ENCODE measurements around the gene THSD4.
"Not testable (repeated sequence)": the region's sequence is repeated elsewhere in the genome, so short reads cannot be mapped to it uniquely, and the experiment has no call there.

Gene THSD4

DNA sequence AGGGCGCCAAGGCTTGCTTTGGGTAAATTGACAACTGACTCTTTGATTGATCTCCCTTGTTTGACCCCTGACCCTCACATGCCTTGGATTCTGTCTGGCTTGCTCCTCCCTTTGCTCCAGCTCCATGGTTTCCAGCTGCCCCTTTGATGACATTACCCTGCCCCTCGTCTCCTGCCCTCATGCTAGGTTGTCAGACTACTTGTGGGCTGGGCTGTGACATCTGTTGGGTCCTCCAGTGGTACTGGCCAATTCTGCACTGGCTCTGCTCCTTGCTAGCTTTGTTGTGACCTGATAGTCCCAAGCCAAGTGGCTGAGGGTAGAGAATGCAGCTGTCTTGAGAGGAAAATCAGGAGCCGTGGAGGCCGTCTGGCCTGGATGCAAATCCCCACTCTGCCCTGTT, 6.2 kb downstream of the THSD4 start:
- H3K36me3 Mint-ChIP-seq = no peaks in the 10 kb centered on the region
- H3K4me1 Mint-ChIP-seq = peaks cover 2% of the 10 kb centered on the region
- H3K9me3 Mint-ChIP-seq = no peaks in the 10 kb centered on the region
- no peak overlapping the region for H3K4me3 Mint-ChIP-seq
- DNase-seq = no peak
- CTCF ChIA-PET = no interaction called here
- no peak overlapping the region for H3K27ac Mint-ChIP-seq
- peaks cover 38% of the 10 kb centered on the region for H3K27me3 Mint-ChIP-seq

DNA sequence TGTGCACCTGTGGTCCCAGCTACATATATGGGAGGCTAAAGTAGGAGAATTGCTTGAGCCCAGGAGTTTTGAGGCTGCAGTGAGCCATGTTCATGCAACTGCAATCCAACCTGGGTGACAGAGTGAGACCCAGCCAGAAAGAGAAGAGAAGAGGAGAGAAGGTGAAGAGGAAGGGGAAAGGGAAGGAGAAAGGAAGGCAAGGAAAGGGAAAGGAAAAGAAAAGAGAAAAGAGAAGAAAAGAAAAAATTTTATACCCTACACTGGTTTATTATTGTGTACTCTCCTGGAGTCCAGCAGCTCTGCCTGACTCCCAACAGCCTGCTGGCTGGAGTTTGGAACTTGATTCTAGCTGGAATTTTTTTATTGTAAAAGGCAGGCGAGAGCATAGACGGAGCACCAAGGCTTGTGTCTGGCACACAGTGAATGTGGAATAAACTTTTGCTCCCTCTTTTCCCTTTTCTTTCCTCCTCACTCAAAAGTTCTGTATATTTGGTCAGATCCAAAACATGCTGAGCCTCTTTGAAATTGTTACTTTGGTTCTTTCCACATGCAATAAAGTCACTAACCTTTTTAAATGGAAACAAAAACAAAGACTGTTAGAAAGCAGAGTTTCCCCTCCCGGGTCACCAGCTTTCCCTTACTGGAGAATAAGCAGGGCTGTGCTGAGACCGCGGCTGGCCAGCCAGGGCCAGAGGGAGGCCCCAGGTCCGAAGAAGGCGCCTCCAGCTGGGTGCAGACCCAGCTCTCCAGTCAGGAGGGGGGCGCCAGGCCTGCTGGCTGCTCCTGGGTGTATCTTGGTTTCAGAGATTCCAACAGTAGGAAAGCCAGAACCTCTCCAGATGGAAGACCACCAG, 9.9 kb downstream of the THSD4 start:
- DNase-seq = no peak
- Mint-ChIP-seq H3K4me3 (no peak overlapping the region), H3K27me3 (peaks cover 9% of the 10 kb centered on the region), H3K4me1 (no peaks in the 10 kb centered on the region), H3K27ac (no peak overlapping the region), H3K36me3 (no peaks in the 10 kb centered on the region), H3K9me3 (no peaks in the 10 kb centered on the region)
- CTCF ChIA-PET = no interaction called here

DNA sequence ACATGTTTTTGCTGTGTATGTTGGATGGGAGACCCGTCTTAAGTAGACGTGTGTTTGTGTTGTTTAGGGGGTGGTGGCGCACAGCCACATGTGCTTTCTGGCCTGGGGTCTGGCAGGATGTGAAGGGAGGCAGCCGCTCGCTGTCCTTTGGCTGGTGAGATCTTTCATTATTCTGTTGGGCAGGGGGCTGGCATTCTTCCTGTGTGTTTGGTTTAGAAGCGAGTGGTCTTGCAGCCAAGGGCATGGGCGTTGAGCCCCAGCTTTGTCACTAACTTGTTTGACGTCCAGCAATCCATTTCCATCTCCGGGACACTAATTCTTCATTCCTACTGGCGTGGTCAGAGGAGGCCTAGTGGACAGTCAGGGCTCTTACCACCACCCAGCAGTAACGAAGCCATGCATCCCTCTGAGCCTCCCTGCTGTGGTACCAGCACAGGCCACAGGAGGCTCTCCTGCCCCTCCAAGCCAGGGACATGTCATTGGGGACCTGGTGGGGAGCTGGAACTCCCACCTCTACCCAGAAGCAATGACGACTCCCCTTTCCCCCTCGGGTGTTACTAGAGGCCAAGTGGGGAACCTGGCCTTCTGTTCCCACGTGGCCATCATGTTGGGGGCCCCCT, 10.7 kb downstream of the THSD4 start:
- CTCF ChIA-PET = no interaction called here
- no peaks in the 10 kb centered on the region for H3K9me3 Mint-ChIP-seq

DNA sequence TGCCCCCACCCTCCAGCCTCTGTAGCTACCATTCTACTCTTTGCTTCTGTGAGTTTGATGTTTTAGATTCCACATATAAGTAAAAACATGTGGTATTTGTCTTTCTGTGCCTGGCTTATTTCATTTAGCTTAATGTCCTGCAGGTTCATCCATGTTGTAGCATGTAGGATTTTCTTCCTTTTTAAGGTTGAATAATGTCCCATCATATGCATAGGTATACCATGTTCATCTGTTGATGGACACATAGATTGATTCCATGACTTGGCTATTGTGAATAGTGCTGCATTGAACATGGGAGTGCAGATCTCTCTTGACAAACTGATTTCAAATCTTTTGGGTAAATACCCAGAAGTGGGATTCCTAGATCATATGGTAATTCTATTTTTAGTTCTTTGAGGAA, 11.8 kb downstream of the THSD4 start:
- Mint-ChIP-seq H3K4me1 (no peaks in the 10 kb centered on the region), H3K27me3 (peaks cover 4% of the 10 kb centered on the region), H3K27ac (no peak overlapping the region), H3K4me3 (no peak overlapping the region), H3K9me3 (no peaks in the 10 kb centered on the region), H3K36me3 (no peaks in the 10 kb centered on the region)
- CTCF ChIA-PET = no interaction called here
- DNase-seq = no peak

More for the DNA sequence above, 10.7 kb downstream of the THSD4 start:
- no peak overlapping the region for H3K27ac Mint-ChIP-seq
- no peaks in the 10 kb centered on the region for H3K4me1 Mint-ChIP-seq
- DNase-seq = no peak
- no peaks in the 10 kb centered on the region for H3K36me3 Mint-ChIP-seq
- H3K27me3 Mint-ChIP-seq = peaks cover 4% of the 10 kb centered on the region
- no peak overlapping the region for H3K4me3 Mint-ChIP-seq

DNA sequence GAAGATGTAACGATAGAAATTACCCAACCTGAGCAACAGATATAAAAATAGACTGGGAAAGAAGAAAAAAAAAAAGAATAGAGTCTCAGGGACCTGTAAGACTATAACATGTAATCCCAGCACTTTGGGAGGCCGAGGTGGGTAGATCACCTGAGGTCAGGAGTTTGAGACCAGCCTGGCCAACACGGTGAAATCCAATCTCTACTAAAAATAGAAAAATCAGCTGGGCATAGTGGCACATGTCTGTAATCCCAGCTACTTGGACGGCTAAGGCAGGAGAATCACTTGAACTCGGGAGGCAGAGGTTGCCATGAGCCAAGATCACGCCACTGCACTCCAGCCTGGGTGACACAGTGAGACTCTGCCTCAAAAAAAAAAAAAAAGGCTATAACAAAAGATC, 12.9 kb downstream of the THSD4 start:
- H3K9me3 Mint-ChIP-seq, H3K4me1 Mint-ChIP-seq, H3K36me3 Mint-ChIP-seq, H3K4me3 Mint-ChIP-seq, H3K27me3 Mint-ChIP-seq, CTCF ChIA-PET, DNase-seq, H3K27ac Mint-ChIP-seq: not testable (repeated sequence)

DNA sequence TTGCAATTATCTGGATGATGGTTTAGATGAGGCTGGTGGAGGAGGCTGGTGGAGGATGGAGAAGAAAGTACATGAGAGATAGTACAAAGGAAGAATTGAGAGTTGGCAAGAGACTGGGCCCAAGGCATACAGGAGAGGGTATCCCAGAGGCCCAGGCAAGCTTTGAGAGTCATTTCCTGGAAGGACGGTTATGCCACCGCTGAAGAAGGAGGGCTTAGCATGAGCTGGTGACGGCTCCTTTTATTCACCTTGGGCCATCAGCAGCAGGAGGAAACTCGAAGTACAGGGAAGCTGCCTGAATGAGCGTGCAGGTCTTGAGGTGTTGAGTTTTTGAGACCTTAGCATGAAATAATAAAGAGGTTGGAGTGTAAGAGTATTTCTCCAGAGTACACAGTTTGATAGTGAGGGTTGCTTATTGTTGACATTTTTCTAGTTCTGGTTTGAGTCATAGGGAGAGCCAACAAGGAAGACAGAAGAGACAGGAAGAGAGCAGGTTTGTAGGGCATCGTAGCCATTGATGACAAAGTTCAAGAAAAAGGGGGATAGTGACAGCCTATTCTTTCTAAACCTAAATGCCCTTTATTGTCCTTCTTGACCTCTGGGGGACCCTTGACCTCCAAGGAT, 13.8 kb downstream of the THSD4 start:
- DNase-seq = no peak
- Mint-ChIP-seq H3K9me3 (no peaks in the 10 kb centered on the region), H3K27ac (no peak overlapping the region), H3K4me1 (no peaks in the 10 kb centered on the region), H3K36me3 (no peaks in the 10 kb centered on the region), H3K4me3 (no peak overlapping the region), H3K27me3 (peaks cover 7% of the 10 kb centered on the region)
- CTCF ChIA-PET = no interaction called here

DNA sequence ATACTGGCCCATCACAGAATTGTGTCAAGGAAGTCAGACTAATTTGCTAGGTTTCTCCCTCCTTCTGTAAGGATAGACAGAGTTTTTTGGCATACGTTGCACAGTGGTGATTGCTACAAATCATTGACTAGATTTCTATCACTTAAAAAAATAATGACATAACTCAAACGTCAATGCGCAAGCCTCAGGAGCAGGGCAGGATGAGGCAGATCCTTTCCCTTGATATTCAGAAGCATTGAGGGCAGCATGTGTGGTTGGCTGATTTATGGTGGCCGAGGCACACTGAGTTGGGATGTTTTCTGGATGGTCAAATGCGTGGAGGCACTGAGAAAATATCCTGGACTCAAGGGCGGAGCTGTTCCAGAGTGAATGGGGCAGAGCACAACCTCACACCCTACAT, 14.4 kb downstream of the THSD4 start:
- Mint-ChIP-seq H3K27ac (no peak overlapping the region), H3K4me1 (no peaks in the 10 kb centered on the region), H3K4me3 (no peak overlapping the region), H3K27me3 (peaks cover 9% of the 10 kb centered on the region), H3K36me3 (no peaks in the 10 kb centered on the region), H3K9me3 (no peaks in the 10 kb centered on the region)
- CTCF ChIA-PET = no interaction called here
- no peak for DNase-seq

DNA sequence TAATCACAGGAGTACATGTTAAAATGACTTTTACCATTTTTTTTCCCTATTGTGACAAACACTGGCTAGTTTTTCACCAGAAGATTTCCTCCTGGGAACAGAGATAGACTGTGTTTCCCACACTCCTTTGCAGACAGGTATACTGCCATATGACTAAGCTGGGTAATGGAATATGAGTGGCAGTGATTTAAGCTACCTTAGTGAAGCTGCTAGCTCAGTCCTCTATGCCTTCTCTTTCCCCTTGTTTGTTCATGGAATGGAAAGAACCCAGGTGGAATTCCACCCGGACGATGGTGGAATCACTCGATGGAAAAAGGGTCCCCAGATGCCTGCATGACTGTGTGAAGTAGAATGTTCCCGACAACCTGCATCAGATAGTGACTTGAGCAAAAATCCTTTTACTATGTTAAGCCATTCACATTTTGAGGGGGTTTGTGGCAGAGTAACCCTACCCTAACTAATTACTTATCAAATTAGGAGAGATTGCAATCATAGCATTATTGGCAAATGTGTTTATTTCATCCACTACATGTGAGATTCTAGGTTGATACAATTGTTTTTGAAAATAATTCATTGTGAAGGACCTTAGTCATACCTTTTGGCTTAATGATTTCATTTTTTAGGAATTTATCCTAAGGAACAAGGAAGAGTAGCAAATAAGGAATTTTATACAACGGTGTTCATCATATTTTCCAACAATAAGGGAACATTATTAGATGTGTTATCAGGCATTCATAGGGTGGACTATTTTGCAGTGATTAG, 16.5 kb downstream of the THSD4 start:
- Mint-ChIP-seq H3K36me3 (no peaks in the 10 kb centered on the region), H3K4me1 (no peaks in the 10 kb centered on the region), H3K9me3 (peaks cover 2% of the 10 kb centered on the region), H3K27me3 (peaks cover 5% of the 10 kb centered on the region), H3K4me3 (no peak overlapping the region), H3K27ac (no peak overlapping the region)
- CTCF ChIA-PET = no interaction called here
- no peak for DNase-seq

DNA sequence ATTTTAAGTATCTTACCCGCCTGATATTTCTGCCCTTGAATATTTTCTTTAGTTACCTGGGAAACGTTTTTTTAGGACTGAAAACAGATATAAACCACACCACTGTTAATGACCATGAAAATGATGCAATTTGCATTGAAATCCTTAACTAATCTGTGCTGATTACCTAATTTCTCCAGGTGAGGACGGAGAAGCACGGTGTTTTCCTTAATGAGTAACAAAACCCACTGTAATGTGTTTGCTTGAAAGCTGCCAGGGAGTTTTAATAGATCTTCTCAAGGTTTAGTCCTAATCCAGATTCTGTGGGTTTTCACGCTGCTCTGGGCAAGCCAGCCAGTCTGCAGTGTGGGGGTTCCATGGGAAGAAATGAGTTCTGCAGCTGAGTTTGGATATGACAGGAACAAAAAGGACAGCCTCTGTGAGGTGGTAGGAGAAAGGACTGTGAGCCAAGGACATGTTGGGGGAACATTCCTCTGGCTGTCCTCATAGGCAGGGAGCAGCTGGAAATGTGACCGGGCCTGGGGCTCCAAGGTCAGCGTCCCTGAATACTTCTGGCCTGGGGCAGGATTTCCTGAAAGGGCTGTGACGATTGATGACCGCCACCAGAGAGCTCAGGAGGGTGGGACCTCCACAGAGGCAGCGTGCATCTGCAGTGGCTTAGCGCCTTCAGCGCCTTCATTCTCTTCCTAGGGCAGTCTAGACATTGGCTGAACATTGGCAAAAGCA, 18.6 kb downstream of the THSD4 start:
- no peak overlapping the region for H3K27ac Mint-ChIP-seq
- peaks cover 8% of the 10 kb centered on the region for H3K27me3 Mint-ChIP-seq
- CTCF ChIA-PET = no interaction called here

DNA sequence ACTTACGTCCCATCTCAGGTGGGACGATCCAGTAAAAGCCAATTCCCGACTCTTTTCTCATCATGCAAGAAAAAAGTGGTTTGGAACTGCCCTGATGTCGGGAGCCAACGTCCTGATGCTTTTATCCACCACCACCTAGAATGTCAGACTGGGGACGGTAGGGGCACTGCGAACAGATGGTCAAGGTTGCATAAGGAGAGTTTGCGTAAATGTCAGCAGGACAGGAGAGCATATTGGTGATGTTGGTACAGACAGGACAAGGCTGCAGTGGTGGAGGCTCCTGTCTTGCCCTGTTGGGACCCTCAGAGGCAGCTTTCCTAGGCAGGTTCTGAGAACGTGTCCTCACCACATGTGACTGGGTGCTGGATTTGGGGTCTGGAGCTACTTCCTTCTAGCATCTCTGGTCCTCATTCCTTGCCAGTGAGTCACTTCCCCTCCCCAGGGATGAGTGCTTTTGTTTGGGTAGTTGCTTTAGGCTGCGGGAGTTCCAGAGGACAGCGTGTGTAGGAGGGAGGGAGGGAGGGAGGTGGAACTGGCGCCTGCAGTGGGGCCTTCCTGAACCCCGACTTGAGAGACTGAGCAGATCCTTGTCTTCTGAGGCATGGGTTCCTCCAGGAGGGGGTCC, 21.0 kb downstream of the THSD4 start:
- peaks cover 8% of the 10 kb centered on the region for H3K27me3 Mint-ChIP-seq
- no peak overlapping the region for H3K27ac Mint-ChIP-seq
- H3K4me3 Mint-ChIP-seq = no peak overlapping the region
- CTCF ChIA-PET = no interaction called here
- no peaks in the 10 kb centered on the region for H3K4me1 Mint-ChIP-seq
- DNase-seq = no peak
- H3K9me3 Mint-ChIP-seq = peaks cover 2% of the 10 kb centered on the region
- H3K36me3 Mint-ChIP-seq = no peaks in the 10 kb centered on the region

More for the DNA sequence above, 18.6 kb downstream of the THSD4 start:
- Mint-ChIP-seq H3K4me3 (no peak overlapping the region), H3K36me3 (no peaks in the 10 kb centered on the region), H3K9me3 (peaks cover 2% of the 10 kb centered on the region), H3K4me1 (no peaks in the 10 kb centered on the region)
- DNase-seq = no peak

DNA sequence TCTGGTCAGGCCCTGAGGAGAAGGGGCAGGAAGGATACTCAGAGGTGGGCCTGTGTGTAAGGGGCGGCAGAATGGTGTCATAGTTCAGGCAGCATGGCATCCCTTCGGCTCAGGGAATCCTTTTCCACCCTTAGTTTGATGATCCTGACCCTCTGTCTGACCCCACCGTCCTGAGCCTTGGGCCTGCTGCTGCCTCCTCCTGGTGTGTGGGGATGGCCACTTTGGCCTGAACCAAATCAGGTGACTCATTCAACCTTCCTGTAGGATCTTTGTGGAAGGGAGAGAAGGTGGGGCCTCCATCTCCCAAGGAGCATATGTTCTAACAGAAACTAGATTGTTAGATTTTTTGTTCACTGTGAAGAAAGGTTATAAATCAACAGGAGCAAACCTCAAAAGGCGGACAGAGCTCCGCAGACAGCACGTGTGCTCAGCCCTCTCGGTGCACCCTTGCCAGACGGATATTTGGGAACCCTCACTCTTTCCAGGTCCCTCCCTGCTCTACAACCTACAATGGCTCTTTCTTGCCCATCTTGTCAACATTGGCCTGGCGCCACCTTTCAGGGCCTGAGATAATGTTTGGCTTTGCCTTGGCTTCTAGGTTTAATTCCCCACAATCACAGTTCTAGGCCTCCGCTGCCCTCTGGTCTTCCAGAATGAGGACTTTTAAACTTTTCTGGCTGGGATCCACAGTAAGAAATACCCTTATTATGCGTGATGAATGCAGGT, 21.7 kb downstream of the THSD4 start:
- Mint-ChIP-seq H3K27me3 (peaks cover 8% of the 10 kb centered on the region), H3K9me3 (peaks cover 2% of the 10 kb centered on the region), H3K4me3 (no peak overlapping the region), H3K4me1 (no peaks in the 10 kb centered on the region), H3K27ac (no peak overlapping the region), H3K36me3 (no peaks in the 10 kb centered on the region)
- no peak for DNase-seq
- CTCF ChIA-PET = no interaction called here

DNA sequence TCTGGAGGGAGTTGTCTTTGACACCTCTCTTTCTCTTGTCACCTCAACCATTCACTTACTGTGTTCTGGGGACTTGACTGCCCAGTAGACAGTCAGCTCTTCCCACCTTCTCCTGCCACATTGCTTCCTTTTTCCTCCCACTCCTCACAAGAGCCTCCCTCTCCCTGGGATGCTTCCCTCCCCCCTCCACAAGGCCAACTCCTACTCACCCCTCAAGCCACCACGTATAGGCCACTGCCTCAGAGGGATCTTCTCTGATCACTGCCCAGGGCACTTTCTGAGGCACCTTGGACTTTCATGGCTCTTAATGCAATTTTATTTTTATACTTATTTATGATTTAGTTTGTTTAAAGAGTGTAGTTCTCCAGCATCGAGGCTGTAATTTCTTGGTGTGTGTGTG, 23.2 kb downstream of the THSD4 start:
- H3K4me3 Mint-ChIP-seq = no peak overlapping the region

DNA sequence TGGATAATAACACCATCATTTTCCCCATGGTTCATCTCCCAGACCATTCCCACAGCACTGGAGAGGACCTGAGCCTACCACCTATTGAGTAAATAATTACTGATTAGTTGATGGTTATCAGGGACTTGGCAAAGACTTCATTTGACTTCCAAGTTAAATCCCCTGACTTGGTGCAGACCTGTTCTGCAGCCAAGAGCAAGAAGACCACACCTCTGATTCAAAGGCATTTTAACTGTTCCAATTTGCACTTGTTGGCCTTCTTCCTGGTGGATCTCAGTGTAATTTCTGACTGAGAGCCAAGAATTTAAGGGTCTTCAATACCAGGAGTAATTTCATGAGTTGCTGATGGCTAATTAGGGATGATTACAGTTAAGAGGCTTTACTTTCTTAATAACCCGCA, 24.0 kb downstream of the THSD4 start:
- Mint-ChIP-seq H3K27ac (no peak overlapping the region), H3K4me3 (no peak overlapping the region), H3K27me3 (peaks cover 7% of the 10 kb centered on the region), H3K36me3 (no peaks in the 10 kb centered on the region), H3K9me3 (peaks cover 2% of the 10 kb centered on the region), H3K4me1 (no peaks in the 10 kb centered on the region)
- CTCF ChIA-PET = no interaction called here
- no peak for DNase-seq

More for the DNA sequence above, 23.2 kb downstream of the THSD4 start:
- no peak overlapping the region for H3K27ac Mint-ChIP-seq
- peaks cover 2% of the 10 kb centered on the region for H3K9me3 Mint-ChIP-seq
- CTCF ChIA-PET = no interaction called here
- H3K4me1 Mint-ChIP-seq = no peaks in the 10 kb centered on the region
- DNase-seq = no peak
- H3K36me3 Mint-ChIP-seq = no peaks in the 10 kb centered on the region
- peaks cover 8% of the 10 kb centered on the region for H3K27me3 Mint-ChIP-seq

All from activated naive CD4-positive, alpha-beta T cell treated with anti-CD3 and anti-CD28 coated beads, Interleukin-2, amount 10 ng/mL, durations not matched to agents 7 days and 5 days (primary cell).